ENCODE results near the gene RASGEF1C.

Gene RASGEF1C

DNA sequence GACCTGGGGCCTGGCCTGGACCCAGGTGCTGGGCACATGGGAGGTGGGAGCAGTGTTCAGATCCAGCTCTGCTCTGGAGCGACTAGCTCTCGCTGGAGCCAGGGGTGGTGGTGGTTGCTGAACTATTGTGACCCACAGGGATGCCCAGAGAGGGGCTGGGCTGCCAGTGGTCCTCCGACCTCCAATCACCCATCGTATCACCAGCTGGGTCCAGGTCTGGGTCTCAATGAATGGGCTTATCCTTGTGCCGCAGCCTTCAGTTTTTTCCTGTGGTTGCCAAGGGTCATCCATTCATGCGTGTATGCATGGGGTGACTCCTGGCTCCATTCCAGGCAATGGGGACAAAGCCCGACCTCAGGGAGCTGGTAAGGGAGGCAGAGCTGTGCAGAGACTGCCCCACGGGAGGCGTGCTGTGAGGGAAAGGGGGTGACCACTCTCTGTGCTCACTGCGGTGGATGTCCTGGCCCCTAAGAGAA lies 68.9 kb downstream of the RASGEF1C start:
- peak in 3 of 10 donors; percentile 23 to 75 (median 38) for DNase-seq
- intact Hi-C loops (cut with DNase I), result no loop called here

DNA sequence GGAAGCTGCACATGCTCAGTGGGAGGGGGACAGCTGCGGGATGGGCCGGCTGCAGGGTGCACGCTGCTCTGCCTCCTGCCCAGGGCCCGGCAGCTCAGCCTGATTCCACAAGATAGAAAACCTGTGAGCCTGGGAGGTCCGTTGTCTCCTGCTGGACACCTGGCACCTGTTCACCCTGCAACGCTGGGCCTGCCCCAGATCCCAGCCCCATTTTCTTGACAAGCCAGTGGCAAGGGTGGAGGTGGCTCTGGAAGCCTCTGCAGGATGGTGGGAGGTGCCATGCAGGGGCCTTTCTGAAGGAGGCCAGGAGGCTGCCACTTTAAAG lies 69.3 kb downstream of the RASGEF1C start:
- intact Hi-C loops (cut with DNase I), result no loop called here
- peak in 3 of 10 donors; percentile 9 to 78 (median 48) for DNase-seq

DNA sequence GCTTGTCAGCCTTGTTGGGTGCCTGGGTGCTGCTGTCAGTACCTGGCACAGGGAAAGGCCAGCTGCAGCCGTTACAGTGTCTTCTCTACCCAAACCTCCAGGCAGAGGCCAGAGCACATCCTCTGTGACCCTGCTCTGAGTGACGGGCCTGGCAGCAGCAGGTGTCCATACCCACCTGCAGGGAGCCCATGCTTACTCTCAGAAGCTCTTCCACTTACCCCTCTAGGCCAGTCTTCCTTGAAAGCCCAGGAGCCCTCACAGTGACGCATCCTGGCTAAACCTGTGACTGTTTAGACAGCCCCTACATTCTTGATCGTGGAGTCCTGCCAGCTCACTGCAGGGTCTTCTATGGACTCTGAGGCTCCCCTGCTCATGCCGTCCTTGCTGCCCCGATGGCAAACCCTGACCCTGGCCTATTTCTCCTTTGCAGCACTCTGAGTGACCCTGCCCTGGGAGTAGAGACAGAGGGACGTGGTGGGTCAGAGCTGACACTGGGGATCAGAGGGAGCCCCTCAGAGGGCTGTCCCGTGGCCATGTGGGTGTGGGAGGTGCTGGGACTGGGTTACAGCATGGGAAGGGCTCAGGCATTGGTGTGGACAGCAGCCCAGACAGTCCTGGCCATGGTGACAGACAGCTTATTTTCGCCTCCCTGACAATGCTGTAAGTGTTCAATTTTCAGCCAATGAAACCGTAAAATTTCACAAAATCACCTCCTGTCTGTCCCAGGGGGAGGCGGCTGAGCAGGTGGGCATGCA lies 69.9 kb downstream of the RASGEF1C start:
- intact Hi-C loops (cut with DNase I), result no loop called here
- DNase-seq, result peak in 3 of 10 donors; percentile 10 to 48 (median 39)

GRCh38 chr5:180138214-180138975 lies 70.6 kb downstream of the RASGEF1C start:
- DNase-seq, result peak in 2 of 10 donors; percentile 4 to 61
- intact Hi-C loops (cut with DNase I), result no loop called here

DNA sequence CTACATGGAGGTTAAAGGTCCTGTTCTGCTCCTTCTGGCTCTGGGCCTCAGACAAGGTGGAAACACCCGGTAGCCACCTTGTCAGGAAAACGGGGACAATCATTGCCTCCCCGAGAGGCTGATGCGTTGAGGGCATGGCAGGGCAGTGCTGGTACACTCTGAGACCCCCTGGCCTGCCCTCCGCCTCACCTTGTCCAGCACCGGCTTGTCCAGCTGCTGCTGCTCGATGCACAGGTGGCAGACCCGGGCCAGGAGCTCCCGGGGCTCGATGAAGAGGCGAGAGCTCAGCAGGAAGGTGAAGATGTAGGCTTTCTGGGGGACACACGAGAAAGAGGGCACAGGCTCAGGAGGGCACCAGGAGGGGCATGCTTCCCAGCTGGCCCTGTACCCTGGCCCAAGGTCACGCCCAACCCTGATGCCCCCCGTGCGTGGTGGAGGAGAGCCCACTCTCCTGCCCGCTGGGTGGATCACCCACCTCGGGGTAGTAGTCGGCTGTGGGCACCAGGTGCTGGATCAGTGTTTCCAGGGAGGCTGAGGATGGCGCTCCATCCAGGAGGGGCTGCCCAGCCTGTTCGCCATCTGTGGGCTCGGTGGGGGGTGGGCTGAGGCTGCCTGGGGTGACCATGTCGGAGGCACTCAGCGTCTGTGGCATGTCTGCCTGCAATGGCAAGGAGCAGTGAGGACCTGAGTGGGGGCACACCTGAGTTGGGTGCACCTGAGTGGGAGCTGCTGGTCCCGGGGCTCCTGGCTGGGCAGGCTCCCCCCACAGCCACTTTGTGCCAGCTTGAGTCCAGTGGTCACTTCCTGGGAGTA lies 71.4 kb downstream of the RASGEF1C start:
- peak in 2 of 10 donors; percentile 5 to 83 for DNase-seq
- intact Hi-C loops (cut with DNase I), result no loop called here

GRCh38 chr5:180136630-180137381 lies 72.2 kb downstream of the RASGEF1C start:
- intact Hi-C loops (cut with DNase I), result no loop called here
- DNase-seq, result peak in 2 of 10 donors; percentile 59 to 73

DNA sequence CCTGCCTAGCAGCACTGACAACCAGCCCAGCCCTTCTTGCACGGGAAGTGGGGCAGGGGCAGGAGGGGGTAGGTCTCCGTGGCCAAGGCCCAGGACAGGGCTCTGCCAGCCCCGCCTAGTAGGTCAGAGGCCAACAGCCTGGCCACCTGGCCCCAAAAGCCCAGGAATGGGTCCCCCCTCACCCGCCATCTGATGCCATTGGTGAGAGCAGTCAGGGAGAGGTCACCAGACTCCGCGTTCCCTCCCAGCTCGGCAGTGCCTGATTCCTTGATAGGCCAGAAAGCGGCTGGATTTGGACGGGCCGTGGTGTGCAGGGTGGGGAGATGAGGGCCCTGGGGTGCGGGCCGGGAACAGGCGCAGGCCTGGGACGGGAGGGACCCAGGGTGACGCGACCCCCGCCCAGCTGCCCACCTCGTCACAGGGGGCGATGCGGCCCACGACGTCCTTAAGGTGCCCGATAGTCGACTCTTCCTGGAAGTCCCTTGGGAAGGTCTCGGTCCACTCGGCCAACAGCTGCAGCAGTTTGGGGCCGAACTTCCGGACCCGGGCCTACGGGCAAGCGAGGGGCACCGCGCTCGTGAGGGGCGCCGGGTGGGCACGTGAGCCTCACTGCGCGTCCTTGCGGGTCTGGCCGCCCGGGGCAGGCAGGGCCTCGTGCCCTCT lies 72.9 kb downstream of the RASGEF1C start:
- intact Hi-C loops (cut with DNase I), result no loop called here

DNA sequence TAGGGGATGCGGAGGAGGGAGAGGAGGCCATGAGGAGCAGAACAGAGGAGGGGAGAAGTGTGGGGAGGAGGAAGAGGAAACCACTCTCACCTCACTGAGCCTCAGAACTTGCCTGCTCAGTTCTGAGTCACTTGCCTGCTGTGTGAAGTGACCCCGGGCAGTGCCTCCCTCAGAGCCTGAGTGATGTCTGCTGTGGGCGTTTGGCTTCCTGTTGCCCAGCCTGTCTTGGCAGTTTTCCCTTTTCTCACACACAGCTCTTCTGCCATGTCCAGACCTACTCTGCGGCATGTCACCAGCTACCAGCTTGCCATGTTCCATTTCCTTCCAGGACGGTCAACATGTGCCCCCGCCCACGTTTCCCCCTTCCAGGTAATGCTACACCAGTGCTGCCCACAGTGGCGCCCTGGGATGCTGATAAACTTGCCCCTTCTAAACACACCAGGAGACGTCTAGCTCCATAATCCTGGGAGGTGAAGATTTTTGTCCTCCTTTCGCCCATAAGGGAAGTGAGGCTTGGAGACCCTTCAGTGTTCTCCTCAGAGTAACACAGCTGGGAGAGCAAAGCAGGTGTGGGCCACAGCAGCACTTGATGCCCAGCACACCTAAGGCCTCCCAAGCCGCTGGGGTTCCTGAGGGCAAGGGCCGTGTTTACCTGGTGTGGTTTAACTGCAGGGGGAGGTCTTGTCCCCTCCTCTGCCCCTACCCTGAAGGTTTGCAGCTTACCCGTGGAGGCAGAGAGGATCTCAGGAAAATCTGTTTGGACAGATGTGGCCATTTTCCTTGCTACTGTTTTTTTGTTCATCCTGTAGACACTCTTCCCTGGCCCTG lies 73.7 kb downstream of the RASGEF1C start:
- peak in 6 of 10 donors; percentile 13 to 92 (median 55) for DNase-seq
- intact Hi-C loops (cut with DNase I), result no loop called here

More for the DNA sequence above, 72.9 kb downstream of the RASGEF1C start:
- DNase-seq, result peak in 3 of 10 donors; percentile 13 to 86 (median 82)

DNA sequence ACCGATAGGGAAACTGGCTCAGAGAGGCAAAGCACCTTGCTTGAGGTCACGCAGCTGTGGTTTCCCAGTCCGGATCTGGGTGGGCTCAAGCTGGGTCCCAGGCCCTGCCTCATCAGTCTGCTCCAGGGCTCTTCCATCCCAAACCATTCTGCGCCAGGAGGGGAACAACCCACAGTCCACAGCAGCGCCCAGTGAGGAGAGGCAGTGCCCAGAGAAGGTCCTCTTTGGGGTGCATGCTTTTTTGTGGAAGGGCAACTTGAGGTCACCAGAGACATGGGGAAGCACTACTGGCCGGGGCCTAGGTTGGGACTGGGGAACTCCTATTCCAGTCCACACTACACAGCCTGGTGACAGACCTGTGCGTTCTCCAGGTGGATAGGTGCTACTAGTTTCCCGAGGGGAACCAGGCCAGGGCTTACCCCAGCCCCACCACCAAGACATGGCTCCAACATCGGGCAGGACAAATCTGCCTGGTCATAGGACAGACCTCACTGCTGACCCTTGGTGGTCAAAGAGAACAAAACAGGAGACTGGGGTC lies 75.0 kb downstream of the RASGEF1C start:
- peak in 3 of 10 donors; percentile 11 to 72 (median 53) for DNase-seq
- intact Hi-C loops (cut with DNase I), result no loop called here

GRCh38 chr5:180133551-180133950 lies 75.5 kb downstream of the RASGEF1C start:
- DNase-seq, result no peak
- intact Hi-C loops (cut with DNase I), result no loop called here

- DNase-seq, result peak in 1 of 10 donors; percentile 50
- intact Hi-C loops (cut with DNase I), result no loop called here
Measured at GRCh38 chr5:180133060-180133459, 76.0 kb downstream of the RASGEF1C start.

GRCh38 chr5:180130876-180131740 lies 77.9 kb downstream of the RASGEF1C start:
- DNase-seq, result peak in 3 of 10 donors; percentile 13 to 73 (median 61)
- intact Hi-C loops (cut with DNase I), result no loop called here

GRCh38 chr5:180130291-180130869 lies 78.6 kb downstream of the RASGEF1C start:
- peak in 3 of 10 donors; percentile 9 to 60 (median 52) for DNase-seq
- intact Hi-C loops (cut with DNase I), result no loop called here

DNA sequence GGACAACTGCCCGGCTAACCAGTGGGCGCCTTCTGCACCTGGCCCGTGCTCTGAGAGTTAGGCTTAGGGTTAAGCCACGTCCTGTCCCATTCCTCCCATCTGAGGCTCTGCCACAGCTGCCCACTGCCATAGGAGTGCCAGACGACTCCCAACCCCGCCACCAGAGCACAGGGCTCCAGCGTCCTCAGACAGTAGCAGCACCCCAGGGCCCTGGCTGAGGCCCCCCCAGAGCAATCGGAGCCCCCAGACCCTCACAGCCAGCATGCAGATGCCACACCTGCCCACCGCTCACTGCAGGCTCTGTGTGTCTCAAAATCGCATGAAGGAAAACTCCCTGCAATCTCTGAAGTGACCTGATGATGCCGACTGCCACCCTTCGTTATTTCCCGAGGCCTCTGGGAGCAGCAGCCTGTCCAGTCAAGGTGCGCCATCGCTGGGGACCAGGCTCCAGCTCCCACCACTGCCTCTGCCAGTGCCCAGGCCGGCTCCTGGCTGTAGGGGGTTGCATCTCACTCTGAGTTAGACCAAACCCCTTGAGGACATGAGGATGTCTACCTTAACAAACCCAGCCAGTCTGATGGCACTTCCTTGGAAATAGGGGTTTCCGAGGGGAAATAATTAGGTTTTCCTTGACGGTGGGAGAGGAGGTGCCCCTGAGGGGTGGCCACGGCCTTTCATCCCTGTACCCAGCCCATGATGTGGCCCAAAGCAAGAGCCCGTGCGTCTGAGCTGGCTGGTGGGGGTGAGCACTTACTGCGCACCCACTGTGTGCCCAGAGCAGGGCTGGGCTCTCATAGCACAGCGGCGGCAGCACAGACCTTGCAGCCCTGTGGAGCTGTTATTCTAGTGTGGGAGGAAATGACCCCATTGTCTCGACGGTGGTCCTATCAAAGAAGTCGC lies 79.5 kb downstream of the RASGEF1C start:
- intact Hi-C loops (cut with DNase I), result loop anchor here (2.0 to 5.0 kb wide), 4 partner anchors 38 to 343 kb away; partner anchors contain the start of genes MAPK9 and RASGEF1C
- DNase-seq, result peak in 3 of 10 donors; percentile 19 to 80 (median 73)

DNA sequence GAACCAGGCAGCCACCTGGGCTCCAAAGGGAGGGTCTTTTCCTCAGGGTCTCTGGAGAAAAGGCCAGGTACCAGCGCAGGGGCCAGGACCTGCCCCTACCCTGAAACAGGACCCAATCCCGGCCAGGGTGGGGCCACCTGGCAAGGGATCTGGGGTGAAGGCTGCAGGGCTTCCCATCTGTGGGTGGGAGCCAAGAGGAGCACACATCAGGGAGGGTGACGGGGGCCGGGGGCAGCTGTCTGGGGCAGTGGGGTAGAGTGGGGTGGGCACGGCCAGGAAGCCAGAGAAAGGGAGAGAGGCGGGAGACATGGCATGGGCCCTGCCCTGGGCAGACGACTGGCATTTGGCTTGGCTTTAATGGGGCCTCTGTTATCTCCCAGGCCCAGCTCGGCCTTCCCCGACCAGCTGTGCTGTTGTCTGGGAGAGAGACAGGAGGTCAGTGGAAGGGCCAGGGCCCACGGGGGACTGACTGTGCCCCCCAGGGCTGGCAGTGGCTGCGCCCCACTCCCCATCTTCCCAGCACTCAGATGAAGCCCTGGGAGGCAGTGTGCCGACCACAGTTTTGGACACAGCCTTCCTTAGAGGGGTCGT lies 80.2 kb downstream of the RASGEF1C start:
- DNase-seq, result peak in 9 of 10 donors; percentile 45 to 95 (median 67)

More for the DNA sequence above, 80.2 kb downstream of the RASGEF1C start:
- intact Hi-C loops (cut with DNase I), result loop anchor here (2.0 to 5.0 kb wide), 4 partner anchors 39 to 344 kb away; partner anchors contain the start of genes MAPK9 and RASGEF1C

Measured in posterior cingulate gyrus (tissue), 11 donors.